SK-N-SH treated with all-trans-retinoic acid at 6 μM for 48 hours (cell line): ENCODE measurements around the gene NAA20.

Source experiments
- BACH2 ChIP-seq: fragments of 250-450 bp; sonication (Bioruptor Pico); IDR thresholded peaks from 2 replicates; pipeline ENCODE4 v1.9.0; 2021; ENCODE audit warnings: mild to moderate bottlenecking, borderline replicate concordance
- CSDC2 ChIP-seq: fragments of 250-450 bp; sonication (Bioruptor Pico); IDR thresholded peaks from 2 replicates; pipeline ENCODE4 v1.5.0; 2020; ENCODE audit warnings: mild to moderate bottlenecking, moderate library complexity
- ISL1 ChIP-seq: fragments of 250-450 bp; sonication (Bioruptor Pico); IDR thresholded peaks from 2 replicates; pipeline ENCODE4 v2.1.2; 2022; ENCODE audit warnings: mild to moderate bottlenecking, moderate library complexity
- RARB ChIP-seq: fragments of 250-450 bp; sonication (Bioruptor Pico); IDR thresholded peaks from 2 replicates; pipeline ENCODE4 v1.8.0; 2021; ENCODE audit warnings: mild to moderate bottlenecking, moderate library complexity
- ZFP3 ChIP-seq: fragments of 250-450 bp; sonication (Bioruptor Pico); IDR thresholded peaks from 2 replicates; pipeline ENCODE4 v1.5.0; 2020; ENCODE audit warnings: mild to moderate bottlenecking, moderate library complexity
- ZFP30 ChIP-seq: fragments of 450-650 bp; formaldehyde crosslinking; IDR thresholded peaks from 2 replicates; pipeline ENCODE4 v1.5.0; 2022; ENCODE audit warnings: mild to moderate bottlenecking, moderate library complexity
- ZNF70 ChIP-seq: fragments of 450-650 bp; formaldehyde crosslinking; IDR thresholded peaks from 2 replicates; pipeline ENCODE4 v1.5.0; 2020; ENCODE audit warnings: mild to moderate bottlenecking, moderate library complexity

DNA sequence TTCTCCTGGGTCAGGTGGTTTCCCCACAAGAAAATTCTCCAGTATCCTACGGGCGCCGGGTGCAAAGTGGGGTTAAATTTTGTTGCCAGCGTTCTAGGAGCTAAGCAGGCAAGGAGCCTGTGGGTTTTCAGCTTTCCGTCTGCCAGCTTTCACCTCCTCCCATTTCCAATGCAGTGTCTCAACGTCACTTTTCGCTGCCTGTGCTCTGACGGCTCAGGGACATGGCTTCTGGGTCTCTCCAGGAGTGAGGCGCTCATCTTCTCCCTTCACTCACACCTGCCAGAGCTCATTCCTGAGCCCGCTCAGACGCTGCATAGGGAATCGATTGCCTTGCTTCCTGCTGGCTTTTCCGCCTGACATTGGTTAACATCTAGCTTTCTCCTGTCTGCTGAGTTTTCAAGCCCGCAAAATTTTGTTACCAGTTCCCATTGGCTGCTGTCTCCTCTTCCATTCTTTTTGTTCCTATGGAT lies 7.3 kb upstream of the NAA20 start:
- no peak for TF ChIP-seq ZNF70 (CRISPR knock-in tag)
- no peak for TF ChIP-seq ZFP30 (CRISPR knock-in tag)
- TF ChIP-seq RARB (CRISPR knock-in tag): no peak
- no peak for TF ChIP-seq BACH2 (CRISPR knock-in tag)
- no peak for TF ChIP-seq CSDC2 (CRISPR knock-in tag)
- TF ChIP-seq ISL1 (CRISPR knock-in tag): no peak
- no peak for TF ChIP-seq ZFP3 (CRISPR knock-in tag)
